Activated naive CD4-positive, alpha-beta T cell treated with anti-CD3 and anti-CD28 coated beads, Interleukin-2, amount 50 U/mL, for 24 hours (primary cell): ENCODE results near the gene S100A8.
"Not testable (repeated sequence)": the region's sequence is repeated elsewhere in the genome, so short reads cannot be mapped to it uniquely, and the experiment has no call there.

Source experiments
- H3K27ac Mint-ChIP-seq: one replicate; pipeline ENCODE4 v1.8.0; 2021; ENCODE audit warnings: mild to moderate bottlenecking, mixed read lengths
- H3K27me3 Mint-ChIP-seq: one replicate; pipeline ENCODE4 v1.8.0; 2021; ENCODE audit warnings: mixed read lengths
- H3K36me3 Mint-ChIP-seq: one replicate; pipeline ENCODE4 v1.8.0; 2021; ENCODE audit warnings: mixed read lengths
- H3K4me1 Mint-ChIP-seq: one replicate; pipeline ENCODE4 v1.8.0; 2021; ENCODE audit warnings: mixed read lengths
- H3K4me3 Mint-ChIP-seq: one replicate; pipeline ENCODE4 v1.8.0; 2021; ENCODE audit warnings: mild to moderate bottlenecking, mixed read lengths
- H3K9me3 Mint-ChIP-seq: one replicate; pipeline ENCODE4 v1.8.0; 2021; ENCODE audit warnings: mixed read lengths

The S100A8 gene

GRCh38 chr1:153350321-153350957 lies 40.4 kb downstream of the S100A8 start:
- peaks cover 7% of the 10 kb centered on the region for H3K27me3 Mint-ChIP-seq
- H3K36me3 Mint-ChIP-seq = no peaks in the 10 kb centered on the region
- H3K4me3 Mint-ChIP-seq = no peak overlapping the region
- no peaks in the 10 kb centered on the region for H3K9me3 Mint-ChIP-seq
- peaks cover 14% of the 10 kb centered on the region for H3K4me1 Mint-ChIP-seq
- H3K27ac Mint-ChIP-seq = no peak overlapping the region

GRCh38 chr1:153349363-153350320 lies 41.2 kb downstream of the S100A8 start:
- no peak overlapping the region for H3K4me3 Mint-ChIP-seq
- no peaks in the 10 kb centered on the region for H3K9me3 Mint-ChIP-seq

GRCh38 chr1:153348511-153349362 lies 42.1 kb downstream of the S100A8 start, which contains the start of gene PGLYRP4:
Gene PGLYRP4 (minus strand): TSS chr1:153348841. CDS start chr1:153347932, 909 bp downstream.
- H3K36me3 Mint-ChIP-seq = no peaks in the 10 kb centered on the region
- H3K27me3 Mint-ChIP-seq = peaks cover 11% of the 10 kb centered on the region
- no peak within 1 kb of the TSS for H3K27ac Mint-ChIP-seq
- peaks cover 24% of the 10 kb centered on the region for H3K4me1 Mint-ChIP-seq
- no peaks in the 10 kb centered on the region for H3K9me3 Mint-ChIP-seq
- H3K4me3 Mint-ChIP-seq = no peak within 1 kb of the TSS

More at GRCh38 chr1:153349363-153350320, 41.2 kb downstream of the S100A8 start:
- Mint-ChIP-seq H3K27ac (no peak overlapping the region), H3K4me1 (peaks cover 20% of the 10 kb centered on the region), H3K27me3 (peaks cover 8% of the 10 kb centered on the region), H3K36me3 (no peaks in the 10 kb centered on the region)

DNA sequence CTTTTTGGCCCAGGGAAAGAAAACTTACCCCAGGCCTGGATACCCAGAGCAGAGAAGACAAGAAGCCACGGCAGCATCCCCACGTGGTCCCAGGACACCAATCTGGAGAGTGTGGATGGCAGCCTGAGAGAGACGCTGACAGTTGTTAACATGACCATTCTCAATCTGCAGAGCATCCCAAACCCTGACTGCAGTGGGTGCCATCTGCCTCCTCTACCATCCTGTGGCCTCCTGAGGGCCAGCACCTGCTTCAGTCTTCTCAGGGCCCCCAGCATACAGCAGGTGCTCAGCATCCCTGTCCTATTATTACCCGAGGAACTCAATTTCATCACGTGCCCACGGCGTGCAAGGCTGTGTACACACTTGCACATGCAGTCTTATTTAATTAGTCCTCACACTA lies 43.0 kb downstream of the S100A8 start:
- H3K4me1 Mint-ChIP-seq = peaks cover 28% of the 10 kb centered on the region
- H3K36me3 Mint-ChIP-seq = no peaks in the 10 kb centered on the region
- peaks cover 11% of the 10 kb centered on the region for H3K27me3 Mint-ChIP-seq
- H3K9me3 Mint-ChIP-seq = no peaks in the 10 kb centered on the region
- H3K27ac Mint-ChIP-seq = no peak overlapping the region
- no peak overlapping the region for H3K4me3 Mint-ChIP-seq

DNA sequence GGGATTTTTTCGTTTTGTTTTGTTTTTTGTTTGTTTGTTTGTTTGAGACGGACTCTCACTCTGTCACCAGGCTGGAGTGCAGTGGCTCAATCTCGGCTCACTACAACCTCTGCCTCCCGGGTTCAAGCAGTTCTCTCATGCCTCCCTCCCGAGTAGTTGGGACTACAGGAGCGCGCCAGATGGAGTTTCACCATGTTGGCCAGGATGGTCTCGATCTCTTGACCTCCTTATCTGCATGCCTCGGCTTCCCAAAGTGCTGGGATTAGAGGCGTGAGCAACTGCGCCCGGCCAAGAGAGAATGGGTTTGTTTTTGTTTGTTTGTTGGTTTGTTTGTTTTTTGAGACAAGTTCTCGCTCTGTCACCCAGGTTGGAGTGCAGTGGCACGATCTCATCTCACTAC lies 43.8 kb downstream of the S100A8 start:
- not testable (repeated sequence) for H3K27ac Mint-ChIP-seq, H3K36me3 Mint-ChIP-seq, H3K9me3 Mint-ChIP-seq, H3K4me3 Mint-ChIP-seq
- Mint-ChIP-seq H3K4me1 (peaks cover 28% of the 10 kb centered on the region), H3K27me3 (peaks cover 11% of the 10 kb centered on the region)

- Mint-ChIP-seq H3K27me3 (peaks cover 11% of the 10 kb centered on the region), H3K27ac (no peak overlapping the region), H3K4me1 (peaks cover 28% of the 10 kb centered on the region), H3K4me3 (peak overlapping the region; percentile 57), H3K36me3 (no peaks in the 10 kb centered on the region), H3K9me3 (no peaks in the 10 kb centered on the region)
Observed at GRCh38 chr1:153346077-153346723, 44.7 kb downstream of the S100A8 start.

GRCh38 chr1:153345187-153346076 lies 45.4 kb downstream of the S100A8 start:
- Mint-ChIP-seq H3K27ac (no peak overlapping the region), H3K9me3 (no peaks in the 10 kb centered on the region), H3K4me1 (peaks cover 33% of the 10 kb centered on the region), H3K4me3 (peak overlapping the region; percentile 57), H3K27me3 (peaks cover 10% of the 10 kb centered on the region), H3K36me3 (no peaks in the 10 kb centered on the region)

GRCh38 chr1:153344718-153345025 lies 46.2 kb downstream of the S100A8 start:
- H3K4me1 Mint-ChIP-seq = peaks cover 38% of the 10 kb centered on the region
- H3K27me3 Mint-ChIP-seq = peaks cover 10% of the 10 kb centered on the region
- H3K4me3 Mint-ChIP-seq = no peak overlapping the region
- no peaks in the 10 kb centered on the region for H3K9me3 Mint-ChIP-seq
- no peak overlapping the region for H3K27ac Mint-ChIP-seq
- no peaks in the 10 kb centered on the region for H3K36me3 Mint-ChIP-seq

GRCh38 chr1:153343811-153344717 lies 46.8 kb downstream of the S100A8 start:
- H3K27me3 Mint-ChIP-seq = peaks cover 10% of the 10 kb centered on the region
- no peak overlapping the region for H3K27ac Mint-ChIP-seq
- peaks cover 44% of the 10 kb centered on the region for H3K4me1 Mint-ChIP-seq
- no peak overlapping the region for H3K4me3 Mint-ChIP-seq
- H3K36me3 Mint-ChIP-seq = no peaks in the 10 kb centered on the region
- H3K9me3 Mint-ChIP-seq = no peaks in the 10 kb centered on the region

DNA sequence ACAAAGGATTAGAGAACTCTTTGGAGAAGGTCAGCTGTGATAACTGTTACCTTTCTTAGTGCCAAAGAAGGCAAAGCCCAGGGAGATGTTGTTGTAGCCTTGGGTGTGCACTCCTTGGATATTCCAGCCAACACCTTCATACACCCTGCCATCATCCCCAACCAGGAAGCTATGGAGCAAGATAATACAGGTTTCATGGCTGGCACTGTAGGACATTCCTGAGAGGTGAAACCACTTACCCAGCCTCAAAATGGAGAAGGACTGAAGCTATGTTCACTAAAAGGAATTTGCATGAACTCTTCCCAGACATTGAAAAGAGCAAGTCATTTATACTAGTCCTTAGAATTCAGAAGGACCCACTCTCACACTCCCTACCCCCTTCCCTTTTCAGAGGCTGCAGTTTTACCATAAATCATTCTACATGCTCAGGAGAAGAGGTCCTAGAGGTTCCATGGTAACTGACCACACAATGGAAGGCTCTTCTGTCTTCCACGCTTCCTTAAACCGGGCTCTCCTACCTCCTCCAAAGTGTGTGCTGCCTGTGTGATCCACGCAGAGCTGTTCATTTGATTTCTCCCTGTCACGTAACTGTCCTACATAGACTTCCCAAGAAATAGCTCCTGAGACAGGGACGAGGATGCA lies 47.7 kb downstream of the S100A8 start:
- peaks cover 10% of the 10 kb centered on the region for H3K27me3 Mint-ChIP-seq
- H3K36me3 Mint-ChIP-seq = no peaks in the 10 kb centered on the region
- peaks cover 46% of the 10 kb centered on the region for H3K4me1 Mint-ChIP-seq
- no peak overlapping the region for H3K27ac Mint-ChIP-seq
- no peaks in the 10 kb centered on the region for H3K9me3 Mint-ChIP-seq
- H3K4me3 Mint-ChIP-seq = no peak overlapping the region

GRCh38 chr1:153342178-153342577 lies 48.7 kb downstream of the S100A8 start:
- Mint-ChIP-seq H3K4me3 (no peak overlapping the region), H3K9me3 (no peaks in the 10 kb centered on the region), H3K4me1 (peaks cover 46% of the 10 kb centered on the region), H3K27ac (no peak overlapping the region), H3K27me3 (peaks cover 10% of the 10 kb centered on the region), H3K36me3 (no peaks in the 10 kb centered on the region)

- Mint-ChIP-seq H3K4me1 (peaks cover 42% of the 10 kb centered on the region), H3K27ac (no peak overlapping the region), H3K9me3 (no peaks in the 10 kb centered on the region), H3K36me3 (no peaks in the 10 kb centered on the region), H3K27me3 (peaks cover 9% of the 10 kb centered on the region), H3K4me3 (no peak overlapping the region)
Observed at GRCh38 chr1:153341431-153341934, 49.4 kb downstream of the S100A8 start.

DNA sequence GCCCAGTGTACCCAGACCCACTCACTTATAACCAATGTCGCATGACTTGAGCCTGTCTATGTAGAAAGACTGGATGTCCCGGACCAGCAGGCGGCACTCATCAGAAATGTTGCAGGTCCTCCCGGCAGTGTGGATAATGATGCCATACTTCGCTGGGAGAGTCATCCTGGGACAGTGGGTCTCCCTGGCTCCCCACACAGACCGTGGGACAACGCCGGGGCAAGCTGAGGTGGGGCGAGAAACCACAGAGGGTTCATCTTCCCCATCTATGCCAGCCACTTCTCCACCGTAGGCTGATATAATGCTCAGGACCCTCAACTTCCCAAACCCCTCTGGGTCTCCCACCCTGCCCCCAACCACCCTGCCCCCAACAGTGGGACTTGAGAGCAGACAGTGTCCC lies 50.5 kb downstream of the S100A8 start:
- peaks cover 31% of the 10 kb centered on the region for H3K4me1 Mint-ChIP-seq
- no peak overlapping the region for H3K27ac Mint-ChIP-seq
- no peaks in the 10 kb centered on the region for H3K9me3 Mint-ChIP-seq
- H3K4me3 Mint-ChIP-seq = no peak overlapping the region
- no peaks in the 10 kb centered on the region for H3K36me3 Mint-ChIP-seq
- H3K27me3 Mint-ChIP-seq = peaks cover 3% of the 10 kb centered on the region
